ENCODE measurements around the gene ATP6V0A1.
"Not testable (repeated sequence)": the region's sequence is repeated elsewhere in the genome, so short reads cannot be mapped to it uniquely, and the experiment has no call there.

Gene ATP6V0A1

GRCh38 chr17:42537826-42538451 lies 79.3 kb downstream of the ATP6V0A1 start:
- no peaks in the 10 kb centered on the region for H3K9me3 Mint-ChIP-seq
- peaks cover 19% of the 10 kb centered on the region for H3K27me3 Mint-ChIP-seq
- DNase-seq, result no peak
- peaks cover 14% of the 10 kb centered on the region for H3K36me3 Mint-ChIP-seq
- H3K4me1 Mint-ChIP-seq, result peaks cover 64% of the 10 kb centered on the region
- peak overlapping the region; percentile 73 for H3K27ac Mint-ChIP-seq
- CTCF ChIA-PET, result interaction anchor here (1.4 kb wide), 1 partner anchor 11 kb away, joined by 3 read pairs; no protein-coding TSS in a partner anchor
- peak overlapping the region; percentile 83 for H3K4me3 Mint-ChIP-seq

- Mint-ChIP-seq H3K36me3 (peaks cover 17% of the 10 kb centered on the region), H3K27me3 (peaks cover 16% of the 10 kb centered on the region), H3K27ac (no peak overlapping the region), H3K9me3 (no peaks in the 10 kb centered on the region), H3K4me1 (peaks cover 63% of the 10 kb centered on the region), H3K4me3 (no peak overlapping the region)
- DNase-seq, result no peak
- CTCF ChIA-PET, result no interaction called here
Observed at GRCh38 chr17:42538482-42538881, 79.8 kb downstream of the ATP6V0A1 start.

GRCh38 chr17:42540558-42540957 lies 81.9 kb downstream of the ATP6V0A1 start:
- H3K36me3 Mint-ChIP-seq, result peaks cover 22% of the 10 kb centered on the region

GRCh38 chr17:42541041-42541833 lies 82.6 kb downstream of the ATP6V0A1 start:
- CTCF ChIA-PET, result interaction anchor here (1.0 to 1.3 kb wide), 4 partner anchors 10 to 279 kb away, joined by 3 read pairs; no protein-coding TSS in a partner anchor
- peak; percentile 44 for DNase-seq

More at GRCh38 chr17:42540558-42540957, 81.9 kb downstream of the ATP6V0A1 start:
- not testable (repeated sequence) for H3K9me3 Mint-ChIP-seq, H3K27me3 Mint-ChIP-seq, DNase-seq, H3K4me3 Mint-ChIP-seq
- CTCF ChIA-PET, result interaction anchor here (1.0 to 1.3 kb wide), 4 partner anchors 9 to 280 kb away, joined by 3 read pairs; no protein-coding TSS in a partner anchor
- Mint-ChIP-seq H3K4me1 (peaks cover 58% of the 10 kb centered on the region), H3K27ac (peak overlapping the region; percentile 69)

GRCh38 chr17:42543190-42544079 lies 84.8 kb downstream of the ATP6V0A1 start:
- no peaks in the 10 kb centered on the region for H3K9me3 Mint-ChIP-seq
- no peak for DNase-seq
- no peaks in the 10 kb centered on the region for H3K27me3 Mint-ChIP-seq
- CTCF ChIA-PET, result interaction anchor here (0.6 to 1.3 kb wide), 2 partner anchors 35 to 39 kb away, joined by 4 to 6 read pairs; no protein-coding TSS in a partner anchor
- peak overlapping the region; percentile 58 for H3K27ac Mint-ChIP-seq
- H3K36me3 Mint-ChIP-seq, result peaks cover 20% of the 10 kb centered on the region
- H3K4me1 Mint-ChIP-seq, result peaks cover 41% of the 10 kb centered on the region
- no peak overlapping the region for H3K4me3 Mint-ChIP-seq

More at GRCh38 chr17:42541041-42541833, 82.6 kb downstream of the ATP6V0A1 start:
- H3K27ac Mint-ChIP-seq, result peak overlapping the region; percentile 69
- H3K9me3 Mint-ChIP-seq, result no peaks in the 10 kb centered on the region
- peaks cover 54% of the 10 kb centered on the region for H3K4me1 Mint-ChIP-seq
- H3K4me3 Mint-ChIP-seq, result no peak overlapping the region
- no peaks in the 10 kb centered on the region for H3K27me3 Mint-ChIP-seq
- H3K36me3 Mint-ChIP-seq, result peaks cover 22% of the 10 kb centered on the region

- CTCF ChIA-PET, result no interaction called here
- no peaks in the 10 kb centered on the region for H3K9me3 Mint-ChIP-seq
- H3K36me3 Mint-ChIP-seq, result peaks cover 16% of the 10 kb centered on the region
- H3K4me3 Mint-ChIP-seq, result no peak overlapping the region
- no peak overlapping the region for H3K27ac Mint-ChIP-seq
- DNase-seq, result no peak
- no peaks in the 10 kb centered on the region for H3K27me3 Mint-ChIP-seq
- peaks cover 41% of the 10 kb centered on the region for H3K4me1 Mint-ChIP-seq
Observed at GRCh38 chr17:42544874-42545283, 86.2 kb downstream of the ATP6V0A1 start.

- H3K9me3 Mint-ChIP-seq, H3K4me3 Mint-ChIP-seq, CTCF ChIA-PET, DNase-seq, H3K27ac Mint-ChIP-seq, H3K27me3 Mint-ChIP-seq: not testable (repeated sequence)
- H3K4me1 Mint-ChIP-seq, result peaks cover 33% of the 10 kb centered on the region
- peaks cover 16% of the 10 kb centered on the region for H3K36me3 Mint-ChIP-seq
Observed at GRCh38 chr17:42545755-42546505, 87.3 kb downstream of the ATP6V0A1 start.

GRCh38 chr17:42547001-42547461 lies 88.4 kb downstream of the ATP6V0A1 start:
- Mint-ChIP-seq H3K27me3 (no peaks in the 10 kb centered on the region), H3K36me3 (peaks cover 11% of the 10 kb centered on the region), H3K4me3 (no peak overlapping the region), H3K9me3 (no peaks in the 10 kb centered on the region), H3K4me1 (peaks cover 26% of the 10 kb centered on the region), H3K27ac (no peak overlapping the region)
- CTCF ChIA-PET, result no interaction called here
- no peak for DNase-seq

GRCh38 chr17:42547698-42548069 lies 89.0 kb downstream of the ATP6V0A1 start:
- CTCF ChIA-PET, result interaction anchor here (1.1 to 1.5 kb wide), 2 partner anchors 30 to 59 kb away, joined by 3 to 11 read pairs; partner anchors contain the start of gene PSMC3IP
- Mint-ChIP-seq H3K4me3 (peak overlapping the region; percentile 12), H3K9me3 (no peaks in the 10 kb centered on the region), H3K27ac (no peak overlapping the region), H3K4me1 (peaks cover 22% of the 10 kb centered on the region), H3K36me3 (peaks cover 11% of the 10 kb centered on the region), H3K27me3 (no peaks in the 10 kb centered on the region)
- no peak for DNase-seq

GRCh38 chr17:42548070-42548837 lies 89.6 kb downstream of the ATP6V0A1 start:
- CTCF ChIA-PET, result interaction anchor here (1.1 to 1.5 kb wide), 3 partner anchors 16 to 58 kb away, joined by 3 to 11 read pairs (median 3); partner anchors contain the start of gene PSMC3IP
- H3K4me3 Mint-ChIP-seq, result peak overlapping the region; percentile 10
- peak; percentile 88 for DNase-seq
- H3K4me1 Mint-ChIP-seq, result peaks cover 21% of the 10 kb centered on the region
- no peaks in the 10 kb centered on the region for H3K9me3 Mint-ChIP-seq
- peak overlapping the region; percentile 64 for H3K27ac Mint-ChIP-seq
- H3K27me3 Mint-ChIP-seq, result no peaks in the 10 kb centered on the region
- peaks cover 9% of the 10 kb centered on the region for H3K36me3 Mint-ChIP-seq

- Mint-ChIP-seq H3K27ac (no peak overlapping the region), H3K36me3 (peaks cover 9% of the 10 kb centered on the region), H3K4me1 (peaks cover 27% of the 10 kb centered on the region), H3K4me3 (no peak overlapping the region), H3K27me3 (no peaks in the 10 kb centered on the region), H3K9me3 (no peaks in the 10 kb centered on the region)
- no peak for DNase-seq
- CTCF ChIA-PET, result interaction anchor here (1.1 to 1.5 kb wide), 3 partner anchors 15 to 57 kb away, joined by 3 to 11 read pairs (median 3); partner anchors contain the start of gene PSMC3IP
Observed at GRCh38 chr17:42548993-42549755, 90.5 kb downstream of the ATP6V0A1 start.

- H3K27ac Mint-ChIP-seq, result peak within 1 kb of the TSS; percentile 33
- H3K36me3 Mint-ChIP-seq, DNase-seq, H3K9me3 Mint-ChIP-seq, H3K27me3 Mint-ChIP-seq, CTCF ChIA-PET: not testable (repeated sequence)
- peak within 1 kb of the TSS; percentile 90 for H3K4me3 Mint-ChIP-seq
- peaks cover 48% of the 10 kb centered on the region for H3K4me1 Mint-ChIP-seq
Observed at GRCh38 chr17:42552736-42553135, 94.1 kb downstream of the ATP6V0A1 start, which contains the start of gene HSD17B1. HSD17B1 (plus strand) TSS chr17:42552923; CDS start chr17:42552934, 11 bp downstream.

All from activated naive CD4-positive, alpha-beta T cell treated with anti-CD3 and anti-CD28 coated beads, Interleukin-2, amount 10 ng/mL, durations not matched to agents 7 days and 5 days (primary cell).